CD14-positive monocyte (primary cell): ENCODE results near the gene RAPGEF5. TPM values are rescaled to one million over a fixed set of nuclear protein-coding genes. Genes with fewer than 3 reads are reported as not detected.

Experiments used
- DNase-seq, 3 donors: peaks; one replicate each; pipeline ENCODE4 v3.0.0-alpha.2; 2011 to 2022
- H2AFZ ChIP-seq: 2 replicates; pipeline ENCODE4 v1.6.0; 2012; ENCODE audit warnings: mild to moderate bottlenecking, low read depth, low read length, inconsistent platforms; ENCODE audit not compliant: insufficient read depth, poor library complexity, severe bottlenecking
- H3K27ac ChIP-seq, 2 donors: 1 replicate in 1 of 2; 2 replicates in 1 of 2; pipeline ENCODE4 v1.5.1; 2012 to 2013; ENCODE audit warnings: low read length in 2 of 2, control low read depth in 1 of 2, inconsistent platforms in 1 of 2, low read depth in 1 of 2, mild to moderate bottlenecking in 1 of 2
- H3K27me3 ChIP-seq, 2 donors: one replicate each; pipeline versions ENCODE4 v1.6.0 to v1.6.1; 2011 to 2013; ENCODE audit warnings: low read length in 2 of 2; ENCODE audit not compliant: control insufficient read depth in 2 of 2, insufficient read depth in 2 of 2
- H3K36me3 ChIP-seq, 2 donors: replicated peaks in 1 of 2; 1 replicate in 1 of 2; 2 replicates in 1 of 2; pipeline versions ENCODE4 v1.5.1 to v1.6.1; 2012 to 2013; ENCODE audit warnings: low read length in 2 of 2, control low read depth in 1 of 2, inconsistent platforms in 1 of 2, mild to moderate bottlenecking in 1 of 2; ENCODE audit not compliant: insufficient read depth in 2 of 2, control insufficient read depth in 1 of 2
- H3K4me1 ChIP-seq, 2 donors: 1 replicate in 1 of 2; 2 replicates in 1 of 2; pipeline versions ENCODE4 v1.5.1 to v1.6.1; 2012 to 2013; ENCODE audit warnings: low read length in 2 of 2, control low read depth in 1 of 2, inconsistent platforms in 1 of 2, mild to moderate bottlenecking in 1 of 2, moderate library complexity in 1 of 2; ENCODE audit not compliant: insufficient read depth in 2 of 2, control insufficient read depth in 1 of 2
- H3K4me2 ChIP-seq: replicated peaks from 2 replicates; pipeline ENCODE3; 2012; ENCODE audit warnings: low read length, moderate library complexity, mild to moderate bottlenecking; ENCODE audit not compliant: poor library complexity, severe bottlenecking; ENCODE audit errors: extremely low read depth
- H3K4me3 ChIP-seq, 3 experiments: fragments of 200-600 bp in 1 of 3; sonication (generic) in 1 of 3; replicated peaks in 1 of 3; 1 replicate in 2 of 3; 2 replicates in 1 of 3; pipeline ENCODE4 v1.5.1; 2011 to 2013; ENCODE audit warnings: low read length in 3 of 3, mild to moderate bottlenecking in 3 of 3, control low read depth in 2 of 3, low read depth in 2 of 3, inconsistent platforms in 1 of 3, moderate library complexity in 1 of 3
- H3K79me2 ChIP-seq: 2 replicates; pipeline ENCODE4 v1.6.0; 2012; ENCODE audit warnings: mild to moderate bottlenecking, control low read depth, inconsistent platforms, low read length, moderate library complexity; ENCODE audit not compliant: insufficient read depth
- H3K9ac ChIP-seq: 2 replicates; pipeline ENCODE4 v1.6.0; 2017; ENCODE audit warnings: low read length, mild to moderate bottlenecking; ENCODE audit not compliant: insufficient read depth, poor library complexity, severe bottlenecking
- H3K9me3 ChIP-seq, 2 donors: replicated peaks in 1 of 2; 1 replicate in 1 of 2; 2 replicates in 1 of 2; pipeline versions ENCODE4 v1.5.1 to v1.6.1; 2012 to 2013; ENCODE audit warnings: low read length in 2 of 2, control low read depth in 1 of 2; ENCODE audit not compliant: control insufficient read depth in 1 of 2, insufficient read depth in 1 of 2
- H4K20me1 ChIP-seq: 2 replicates; pipeline ENCODE4 v1.6.0; 2012; ENCODE audit warnings: mild to moderate bottlenecking, low read length, control low read depth, moderate library complexity; ENCODE audit not compliant: insufficient read depth
- H3K27ac Mint-ChIP-seq, 7 donors: one replicate each; pipeline ENCODE4 v1.8.0; 2020; ENCODE audit warnings: mild to moderate bottlenecking in 7 of 7, mixed read lengths in 7 of 7, moderate library complexity in 6 of 7, inconsistent platforms in 2 of 7
- H3K27me3 Mint-ChIP-seq, 3 donors: one replicate each; pipeline ENCODE4 v1.8.0; 2021 to 2022; ENCODE audit warnings: low read depth in 3 of 3, mild to moderate bottlenecking in 3 of 3, mixed read lengths in 3 of 3, moderate library complexity in 3 of 3, inconsistent platforms in 1 of 3
- H3K36me3 Mint-ChIP-seq, 2 donors: one replicate each; pipeline ENCODE4 v1.8.0; 2020; ENCODE audit warnings: mixed read lengths in 2 of 2, inconsistent platforms in 1 of 2, mild to moderate bottlenecking in 1 of 2
- H3K4me1 Mint-ChIP-seq: one replicate; pipeline ENCODE4 v1.8.0; 2020; ENCODE audit warnings: mild to moderate bottlenecking, mixed read lengths
- H3K4me3 Mint-ChIP-seq, 2 donors: one replicate each; pipeline ENCODE4 v1.8.0; 2020; ENCODE audit warnings: mild to moderate bottlenecking in 2 of 2, mixed read lengths in 2 of 2, moderate library complexity in 1 of 2
- H3K9me3 Mint-ChIP-seq, 7 donors: one replicate each; pipeline ENCODE4 v1.8.0; 2020 to 2022; ENCODE audit warnings: mixed read lengths in 7 of 7, mild to moderate bottlenecking in 6 of 7, moderate library complexity in 6 of 7, inconsistent platforms in 2 of 7
- WGBS: methylation state at CpG from one replicate; pipeline ENCODE4 v1.1.5; 2013; ENCODE audit warnings: missing lambda C conversion rate; ENCODE audit not compliant: insufficient coverage; 5-methylcytosine and 5-hydroxymethylcytosine counted together
- intact Hi-C, 2 donors: fragments of 100-400 bp; cut with micrococcal nuclease; formaldehyde crosslinking; loops; one replicate each; pipeline versions ENCODE4 v1.15.0 to v1.15.1; 2023
- polyA plus RNA-seq, 3 donors: library from polyadenylated mRNA; depleted of rRNA in 1 of 3; unstranded in 2 of 3; stranded (reverse) in 1 of 3; fragments of 300-500 nt in 2 of 3; fragments of >200 nt in 1 of 3; fragmentation: Illumina TruSeq in 2 of 3; gene quantifications; 1 replicate in 2 of 3; 2 replicates in 1 of 3; pipeline ENCODE4 v1.2.3, GENCODE V29; 2012 to 2021
- TF ChIP-seq, protein P1 (sequence below): fragments of 200-600 bp; IDR thresholded peaks from one replicate; pipeline ENCODE4 v1.8.0; 2022; ENCODE audit warnings: antibody characterized with exemption, mild to moderate bottlenecking

Gene RAPGEF5
- polyA plus RNA-seq, 3 donors: not detected

DNA sequence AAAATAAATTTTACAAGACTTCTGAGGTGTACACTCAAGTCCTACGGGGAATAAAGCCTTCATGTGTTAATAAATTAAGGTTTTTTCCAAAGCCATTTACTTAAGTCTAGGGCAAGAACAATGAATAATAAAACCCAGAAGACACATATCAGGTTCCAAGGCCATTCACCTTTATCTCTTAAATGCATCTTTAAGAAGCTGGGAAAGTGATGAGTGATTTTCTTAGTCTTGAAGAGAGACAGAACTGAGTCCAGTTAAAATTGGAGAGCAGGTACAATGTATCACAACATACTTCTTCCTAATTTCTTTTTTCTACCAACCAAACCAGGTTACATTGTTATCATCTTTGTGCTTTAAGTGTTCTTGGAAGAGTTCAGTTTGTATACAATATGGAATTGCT, 189.5 kb downstream of the RAPGEF5 start:
- no peak overlapping the region for H3K4me3 Mint-ChIP-seq
- no peaks in the 10 kb centered on the region for H3K9me3 Mint-ChIP-seq
- no peak overlapping the region for H3K4me2 ChIP-seq
- no peak overlapping the region for H3K27ac Mint-ChIP-seq
- no peaks in the 10 kb centered on the region for H3K4me1 ChIP-seq
- no peaks in the 10 kb centered on the region for H4K20me1 ChIP-seq
- no CpG with 5 or more reads among the region's 1 CpG for WGBS
- H3K27me3 Mint-ChIP-seq: peaks cover 0 to 2% (median 0%) of the 10 kb centered on the region in 3 donors
- H3K36me3 ChIP-seq: no peaks in the 10 kb centered on the region
- no peak overlapping the region for H2AFZ ChIP-seq
- H3K27ac ChIP-seq: no peak overlapping the region
- H3K9ac ChIP-seq: no peak overlapping the region
- no peaks in the 10 kb centered on the region for H3K36me3 Mint-ChIP-seq
- no peak overlapping the region for H3K4me3 ChIP-seq
- H3K27me3 ChIP-seq: no peaks in the 10 kb centered on the region
- DNase-seq: no peak
- intact Hi-C loops: no loop called here
- TF ChIP-seq, protein P1, sequence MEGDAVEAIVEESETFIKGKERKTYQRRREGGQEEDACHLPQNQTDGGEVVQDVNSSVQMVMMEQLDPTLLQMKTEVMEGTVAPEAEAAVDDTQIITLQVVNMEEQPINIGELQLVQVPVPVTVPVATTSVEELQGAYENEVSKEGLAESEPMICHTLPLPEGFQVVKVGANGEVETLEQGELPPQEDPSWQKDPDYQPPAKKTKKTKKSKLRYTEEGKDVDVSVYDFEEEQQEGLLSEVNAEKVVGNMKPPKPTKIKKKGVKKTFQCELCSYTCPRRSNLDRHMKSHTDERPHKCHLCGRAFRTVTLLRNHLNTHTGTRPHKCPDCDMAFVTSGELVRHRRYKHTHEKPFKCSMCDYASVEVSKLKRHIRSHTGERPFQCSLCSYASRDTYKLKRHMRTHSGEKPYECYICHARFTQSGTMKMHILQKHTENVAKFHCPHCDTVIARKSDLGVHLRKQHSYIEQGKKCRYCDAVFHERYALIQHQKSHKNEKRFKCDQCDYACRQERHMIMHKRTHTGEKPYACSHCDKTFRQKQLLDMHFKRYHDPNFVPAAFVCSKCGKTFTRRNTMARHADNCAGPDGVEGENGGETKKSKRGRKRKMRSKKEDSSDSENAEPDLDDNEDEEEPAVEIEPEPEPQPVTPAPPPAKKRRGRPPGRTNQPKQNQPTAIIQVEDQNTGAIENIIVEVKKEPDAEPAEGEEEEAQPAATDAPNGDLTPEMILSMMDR: no peak
- no peaks in the 10 kb centered on the region for H3K9me3 ChIP-seq
- no peaks in the 10 kb centered on the region for H3K4me1 Mint-ChIP-seq
- no peaks in the 10 kb centered on the region for H3K79me2 ChIP-seq

DNA sequence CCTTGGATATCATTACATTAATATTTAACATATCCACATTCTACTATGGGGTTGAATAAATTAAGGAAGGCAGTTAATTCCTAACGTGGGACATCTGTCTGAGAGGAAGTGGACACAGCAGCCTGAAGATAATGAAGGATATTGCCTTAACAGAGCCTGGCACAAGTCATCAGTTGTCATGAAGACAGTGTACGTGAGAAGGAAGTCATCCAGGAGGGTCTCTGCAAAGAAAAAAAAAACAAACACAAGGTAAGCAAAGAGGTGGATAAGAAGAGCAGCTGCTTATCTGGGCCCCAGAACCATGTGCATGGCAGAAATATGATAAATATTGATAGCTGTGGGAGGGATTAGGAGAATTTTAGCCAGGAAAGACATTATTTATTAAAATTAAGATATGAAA, 190.0 kb downstream of the RAPGEF5 start:
- Mint-ChIP-seq H3K36me3 (no peaks in the 10 kb centered on the region), H3K4me3 (no peak overlapping the region), H3K4me1 (no peaks in the 10 kb centered on the region), H3K27ac (no peak overlapping the region), H3K27me3 (peaks cover 0 to 2% (median 0%) of the 10 kb centered on the region in 3 donors), H3K9me3 (no peaks in the 10 kb centered on the region)
- Histone ChIP-seq H3K36me3 (no peaks in the 10 kb centered on the region), H3K79me2 (no peaks in the 10 kb centered on the region), H3K4me1 (no peaks in the 10 kb centered on the region), H3K9me3 (no peaks in the 10 kb centered on the region), H3K27ac (no peak overlapping the region), H3K27me3 (no peaks in the 10 kb centered on the region), H3K9ac (no peak overlapping the region), H2AFZ (no peak overlapping the region), H3K4me2 (no peak overlapping the region), H4K20me1 (no peaks in the 10 kb centered on the region), H3K4me3 (no peak overlapping the region)
- no peak for DNase-seq
- TF ChIP-seq, protein P1: no peak
- intact Hi-C loops: no loop called here
- 0% methylated on average over 2 of the region's 2 CpGs for WGBS
